Measurements from ENCODE around the gene FAM193B.

The FAM193B gene

DNA sequence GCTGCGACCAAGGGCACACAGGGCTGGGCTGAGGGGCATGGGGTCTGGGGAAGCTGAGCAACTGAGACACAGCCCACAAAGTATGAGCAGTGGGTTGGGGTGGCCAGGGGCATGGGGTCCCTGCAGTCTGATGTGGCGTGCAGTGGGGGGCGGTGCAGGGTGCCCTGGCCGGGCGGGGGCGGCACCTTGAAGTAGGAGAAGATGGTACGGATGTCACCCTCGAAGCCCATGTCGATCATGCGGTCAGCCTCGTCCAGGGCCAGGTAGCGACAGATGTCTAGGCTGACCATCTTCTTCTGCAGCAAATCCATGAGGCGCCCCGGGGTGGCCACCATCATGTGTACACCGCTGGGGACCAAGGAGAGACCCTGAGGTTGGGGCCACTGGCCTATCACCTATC is 40.9 kb downstream of the FAM193B start:
- no peak overlapping the region for H3K9ac ChIP-seq (ENCODE audit: low read depth, low read length)

DNA sequence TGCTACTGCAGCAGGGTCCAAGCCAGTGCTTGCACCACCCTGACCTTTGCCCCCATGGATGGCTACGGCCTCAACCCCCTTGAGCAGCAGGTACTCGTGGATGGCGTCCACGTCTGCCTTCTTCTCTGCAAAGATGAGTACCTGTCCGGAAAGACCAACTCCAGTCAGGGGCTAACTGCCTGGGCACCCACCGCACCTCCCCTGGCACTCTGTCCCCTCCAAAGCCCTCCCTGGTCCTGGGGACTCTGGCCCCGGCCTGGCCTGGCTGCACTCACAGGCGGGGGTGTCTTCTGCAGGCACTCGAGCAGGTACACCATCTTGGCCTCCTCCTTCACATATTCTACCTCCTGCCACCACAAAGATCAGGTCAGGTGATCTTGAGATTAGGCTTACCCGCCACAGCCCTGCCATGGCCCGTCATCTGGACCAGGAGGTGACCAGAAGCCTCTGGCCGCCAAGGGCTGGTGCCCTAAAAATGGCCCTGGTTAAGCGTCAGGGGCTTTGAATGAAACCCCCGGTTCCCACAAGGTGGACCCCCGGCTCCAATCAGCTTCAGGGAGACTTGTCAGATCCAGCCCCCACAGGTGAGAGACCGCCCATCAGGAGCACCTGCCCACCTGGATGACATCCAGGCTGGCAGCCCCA is 41.5 kb downstream of the FAM193B start:
- H3K36me3 ChIP-seq (ENCODE audit: insufficient read depth, low read length) = peaks cover 61% of the 10 kb centered on the region
- peaks cover 15% of the 10 kb centered on the region for H3K4me1 ChIP-seq (ENCODE audit: insufficient read depth, low read length)
- 91% methylated on average over 16 of the region's 16 CpGs for WGBS
- no peaks in the 10 kb centered on the region for H3K27me3 ChIP-seq (ENCODE audit: insufficient read depth, low read length)
- no peak overlapping the region for H3K9ac ChIP-seq (ENCODE audit: low read depth, low read length)
- no peak overlapping the region for H3K4me3 ChIP-seq (ENCODE audit: low read length)
- H3K9me3 ChIP-seq (ENCODE audit: insufficient read depth, low read depth, low read length) = no peaks in the 10 kb centered on the region
- no peak overlapping the region for H3K27ac ChIP-seq (ENCODE audit: low read depth, low read length)

More for the DNA sequence above, 40.9 kb downstream of the FAM193B start:
- H3K4me1 ChIP-seq (ENCODE audit: insufficient read depth, low read length) = peaks cover 15% of the 10 kb centered on the region
- H3K36me3 ChIP-seq (ENCODE audit: insufficient read depth, low read length) = peaks cover 61% of the 10 kb centered on the region
- 96% methylated on average over 15 of the region's 15 CpGs for WGBS
- no peak overlapping the region for H3K27ac ChIP-seq (ENCODE audit: low read depth, low read length)
- H3K4me3 ChIP-seq (ENCODE audit: low read length) = no peak overlapping the region
- no peaks in the 10 kb centered on the region for H3K27me3 ChIP-seq (ENCODE audit: insufficient read depth, low read length)
- no peaks in the 10 kb centered on the region for H3K9me3 ChIP-seq (ENCODE audit: insufficient read depth, low read depth, low read length)

DNA sequence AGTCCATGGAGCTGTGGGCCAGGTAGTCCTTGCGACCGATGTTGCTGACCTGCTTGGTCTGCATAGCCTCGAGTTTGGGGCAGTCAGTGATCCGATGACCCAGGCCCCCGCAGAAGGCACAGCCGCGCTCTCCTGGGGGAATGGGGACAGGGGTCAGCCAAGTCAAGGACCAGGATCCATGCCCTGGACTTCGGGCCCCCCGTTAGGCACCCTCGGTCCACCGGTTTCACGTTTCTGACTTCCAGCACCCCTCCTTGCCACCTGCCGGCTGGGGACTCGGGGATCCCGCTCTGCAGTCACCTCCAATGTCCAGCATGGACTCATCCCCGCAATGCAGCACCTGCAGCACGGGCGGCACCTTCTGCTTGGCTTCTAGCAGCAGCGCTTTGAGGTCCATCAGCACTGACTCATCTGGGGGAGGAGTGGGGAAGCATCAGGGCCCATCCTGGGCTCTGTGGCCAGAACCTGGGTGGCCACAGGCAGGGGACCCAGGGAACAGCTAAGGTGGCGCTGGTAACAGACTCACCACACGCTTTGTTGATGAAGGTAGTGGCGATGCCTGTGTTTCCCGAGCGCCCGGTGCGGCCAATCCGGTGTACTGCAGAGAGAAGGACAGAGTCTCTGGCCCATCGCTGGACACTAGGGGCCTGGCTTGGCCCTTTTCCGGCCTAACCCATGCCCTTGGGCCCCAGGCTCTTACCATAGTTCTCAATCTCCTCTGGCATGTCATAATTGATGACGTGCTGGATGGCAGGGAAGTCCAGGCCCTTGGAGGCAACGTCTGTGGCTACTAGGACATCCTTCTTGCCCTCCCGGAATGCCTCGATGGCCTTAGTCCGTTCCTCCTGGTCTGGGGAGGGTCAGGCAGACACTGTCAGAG is 42.3 kb downstream of the FAM193B start:
- Histone ChIP-seq H3K4me1 (ENCODE audit: insufficient read depth, low read length) (peaks cover 15% of the 10 kb centered on the region), H3K27ac (ENCODE audit: low read depth, low read length) (no peak overlapping the region)

DNA sequence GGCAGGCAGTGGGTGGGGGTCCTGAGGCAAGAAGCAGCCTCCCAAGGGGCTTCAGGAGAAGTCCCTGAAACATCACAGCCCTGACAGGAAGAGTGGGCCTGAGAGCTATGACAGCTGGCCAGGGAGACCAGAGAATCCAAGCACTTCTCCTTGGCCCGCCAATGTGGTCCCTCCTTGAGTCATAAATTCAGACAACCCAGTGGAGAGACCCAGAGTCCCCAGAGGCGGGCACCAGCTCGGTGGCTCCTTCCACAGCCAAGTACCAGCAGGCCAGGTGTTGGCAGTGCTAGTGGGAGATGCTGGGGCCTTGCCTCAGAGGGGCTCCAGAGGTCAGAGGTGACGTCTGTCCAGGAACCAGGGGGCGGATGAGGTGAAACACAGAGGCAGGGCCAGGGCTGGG is 43.2 kb downstream of the FAM193B start:
- Histone ChIP-seq H3K9ac (ENCODE audit: low read depth, low read length) (no peak overlapping the region), H3K27me3 (ENCODE audit: insufficient read depth, low read length) (no peaks in the 10 kb centered on the region), H3K4me3 (ENCODE audit: low read length) (no peak overlapping the region), H3K27ac (ENCODE audit: low read depth, low read length) (no peak overlapping the region), H3K36me3 (ENCODE audit: insufficient read depth, low read length) (peaks cover 65% of the 10 kb centered on the region), H3K4me1 (ENCODE audit: insufficient read depth, low read length) (peaks cover 15% of the 10 kb centered on the region), H3K9me3 (ENCODE audit: insufficient read depth, low read depth, low read length) (no peaks in the 10 kb centered on the region)
- 94% methylated on average over 5 of the region's 5 CpGs for WGBS

More for the DNA sequence above, 42.3 kb downstream of the FAM193B start:
- WGBS = 95% methylated on average over 34 of the region's 34 CpGs
- Histone ChIP-seq H3K36me3 (ENCODE audit: insufficient read depth, low read length) (peaks cover 65% of the 10 kb centered on the region), H3K4me3 (ENCODE audit: low read length) (no peak overlapping the region), H3K9ac (ENCODE audit: low read depth, low read length) (no peak overlapping the region), H3K9me3 (ENCODE audit: insufficient read depth, low read depth, low read length) (no peaks in the 10 kb centered on the region), H3K27me3 (ENCODE audit: insufficient read depth, low read length) (no peaks in the 10 kb centered on the region)

DNA sequence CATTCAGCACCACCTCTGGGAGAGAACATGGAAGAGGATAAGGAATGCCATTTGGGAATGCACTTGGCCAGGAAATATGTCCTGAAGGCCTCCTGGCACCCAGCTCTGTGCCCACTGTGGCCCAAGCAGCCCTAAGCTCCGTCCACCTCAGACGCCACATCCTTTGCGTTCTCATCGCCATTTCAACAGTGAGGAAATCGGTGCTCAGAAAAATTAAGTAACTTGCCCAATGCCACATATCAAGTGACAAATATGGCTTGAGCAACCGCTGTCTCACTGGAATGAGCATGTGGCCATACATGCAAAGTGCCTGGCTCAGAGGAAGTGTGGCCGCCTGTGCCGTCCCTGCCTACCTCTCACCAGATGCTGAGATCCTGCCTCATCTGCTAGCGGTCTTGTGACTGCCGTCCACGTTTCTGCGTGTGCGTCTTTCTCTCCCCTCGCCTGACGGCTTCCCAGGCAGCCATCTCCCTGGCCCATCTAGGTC is 43.8 kb downstream of the FAM193B start:
- no peak overlapping the region; the same call in 1 of the 2 replicates for H3K27ac ChIP-seq (ENCODE audit: low read depth, low read length)
- H3K9me3 ChIP-seq (ENCODE audit: insufficient read depth, low read depth, low read length) = no peaks in the 10 kb centered on the region
- WGBS = 96% methylated on average over 15 of the region's 15 CpGs
- peaks cover 61% of the 10 kb centered on the region for H3K36me3 ChIP-seq (ENCODE audit: insufficient read depth, low read length)
- H3K27me3 ChIP-seq (ENCODE audit: insufficient read depth, low read length) = no peaks in the 10 kb centered on the region
- H3K4me3 ChIP-seq (ENCODE audit: low read length) = no peak overlapping the region
- peaks cover 12% of the 10 kb centered on the region for H3K4me1 ChIP-seq (ENCODE audit: insufficient read depth, low read length)
- H3K9ac ChIP-seq (ENCODE audit: low read depth, low read length) = no peak overlapping the region

DNA sequence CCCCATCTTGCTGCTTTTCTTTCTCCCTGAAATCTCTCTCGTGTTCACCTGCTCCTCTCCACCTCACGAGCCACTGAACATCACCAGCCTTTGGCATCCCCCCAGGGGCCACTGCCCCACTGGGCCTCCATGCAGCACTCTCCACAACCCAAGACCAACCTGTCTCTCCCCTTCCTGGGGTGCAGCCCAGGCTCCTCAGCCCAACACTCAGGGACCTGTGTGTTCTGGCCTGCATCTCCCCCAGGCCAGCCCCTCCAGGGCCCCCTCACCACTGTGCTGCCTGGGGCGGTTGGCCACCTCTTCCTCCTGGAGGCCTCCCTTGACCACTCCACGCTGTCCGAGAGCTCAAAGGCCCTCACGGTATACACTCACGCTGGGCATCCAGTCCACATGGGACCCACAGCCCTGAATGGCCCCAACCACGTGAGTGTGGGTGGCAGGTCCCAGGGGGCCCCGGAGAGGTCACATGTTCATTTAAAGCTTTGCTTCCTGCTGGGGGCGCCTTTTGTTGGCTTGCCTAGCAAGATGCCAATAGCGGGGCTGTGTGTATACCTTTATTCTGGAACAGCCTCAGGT is 44.3 kb downstream of the FAM193B start:
- Histone ChIP-seq H3K36me3 (ENCODE audit: insufficient read depth, low read length) (peaks cover 55% of the 10 kb centered on the region), H3K27ac (ENCODE audit: low read depth, low read length) (no peak overlapping the region; the same call in 1 of the 2 replicates), H3K9ac (ENCODE audit: low read depth, low read length) (no peak overlapping the region), H3K27me3 (ENCODE audit: insufficient read depth, low read length) (no peaks in the 10 kb centered on the region), H3K4me3 (ENCODE audit: low read length) (no peak overlapping the region), H3K9me3 (ENCODE audit: insufficient read depth, low read depth, low read length) (no peaks in the 10 kb centered on the region), H3K4me1 (ENCODE audit: insufficient read depth, low read length) (peaks cover 12% of the 10 kb centered on the region)
- WGBS = 86% methylated on average over 11 of the region's 11 CpGs

DNA sequence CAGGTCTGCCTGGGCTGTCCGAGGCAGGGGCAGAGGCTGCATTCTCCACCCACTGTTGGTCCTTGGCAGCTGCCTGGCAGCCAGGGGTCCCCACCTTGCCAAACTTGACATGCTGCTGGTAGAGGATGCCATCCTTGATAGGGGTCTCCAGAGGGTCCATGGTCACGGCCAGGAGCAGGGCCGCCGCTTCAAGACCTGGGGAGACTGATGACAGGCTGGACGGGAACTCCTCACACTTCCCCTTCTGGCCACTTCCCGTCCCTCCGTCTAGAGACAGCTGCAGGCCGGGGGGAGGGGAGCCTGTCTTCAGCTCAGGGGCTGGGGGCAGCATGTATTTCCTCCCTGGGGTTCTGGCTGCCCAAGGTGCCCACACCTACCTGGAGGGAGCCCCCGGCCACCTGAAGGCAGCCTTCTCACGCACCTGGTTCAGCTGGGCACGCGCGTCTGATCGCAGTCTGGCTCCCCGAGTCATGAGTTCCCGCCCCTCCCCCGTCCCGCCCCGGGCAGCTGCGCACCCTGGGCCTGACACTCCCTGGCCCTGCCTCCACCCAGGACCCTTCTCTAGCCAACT is 44.9 kb downstream of the FAM193B start, which contains the start of gene DOK3:
DOK3 (minus strand) TSS at position 446 of the 571 bp plus-strand sequence; CDS start at position 160, 286 bp downstream.
- no peak within 1 kb of the TSS for H3K9ac ChIP-seq (ENCODE audit: low read depth, low read length)
- H3K27me3 ChIP-seq (ENCODE audit: insufficient read depth, low read length) = no peaks in the 10 kb centered on the region
- no peaks in the 10 kb centered on the region for H3K9me3 ChIP-seq (ENCODE audit: insufficient read depth, low read depth, low read length)
- no peak within 1 kb of the TSS for H3K4me3 ChIP-seq (ENCODE audit: low read length)
- peaks cover 12% of the 10 kb centered on the region for H3K4me1 ChIP-seq (ENCODE audit: insufficient read depth, low read length)
- H3K27ac ChIP-seq (ENCODE audit: low read depth, low read length) = no peak within 1 kb of the TSS; the same call in 1 of the 2 replicates
- peaks cover 52% of the 10 kb centered on the region for H3K36me3 ChIP-seq (ENCODE audit: insufficient read depth, low read length)
- 68% methylated on average over 20 of the region's 20 CpGs for WGBS

DNA sequence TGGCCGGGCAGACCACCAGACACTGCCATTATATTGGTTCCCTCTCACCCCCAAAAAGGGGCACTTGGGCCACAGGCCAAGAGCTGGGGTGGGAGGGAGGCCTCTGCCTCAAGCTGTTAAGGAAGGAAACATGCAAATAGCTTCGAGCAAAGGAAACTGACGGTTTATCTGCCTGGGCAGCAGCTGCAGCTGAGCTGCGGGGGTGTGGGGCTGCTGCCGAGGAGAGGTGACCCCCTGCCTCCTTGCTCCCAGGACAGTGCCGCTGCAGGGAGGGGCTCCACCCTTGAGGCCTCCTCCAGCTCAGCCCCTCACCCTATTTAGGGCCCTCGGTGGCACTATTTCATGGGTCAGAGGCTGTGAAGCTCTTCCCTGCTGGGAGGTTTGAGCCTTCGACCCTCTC is 45.5 kb downstream of the FAM193B start:
- H3K9me3 ChIP-seq (ENCODE audit: insufficient read depth, low read depth, low read length) = no peaks in the 10 kb centered on the region
- 74% methylated on average over 8 of the region's 8 CpGs for WGBS
- peaks cover 47% of the 10 kb centered on the region for H3K36me3 ChIP-seq (ENCODE audit: insufficient read depth, low read length)
- H3K27ac ChIP-seq (ENCODE audit: low read depth, low read length) = no peak overlapping the region
- no peak overlapping the region for H3K9ac ChIP-seq (ENCODE audit: low read depth, low read length)
- H3K4me3 ChIP-seq (ENCODE audit: low read length) = no peak overlapping the region
- peaks cover 12% of the 10 kb centered on the region for H3K4me1 ChIP-seq (ENCODE audit: insufficient read depth, low read length)
- H3K27me3 ChIP-seq (ENCODE audit: insufficient read depth, low read length) = no peaks in the 10 kb centered on the region

DNA sequence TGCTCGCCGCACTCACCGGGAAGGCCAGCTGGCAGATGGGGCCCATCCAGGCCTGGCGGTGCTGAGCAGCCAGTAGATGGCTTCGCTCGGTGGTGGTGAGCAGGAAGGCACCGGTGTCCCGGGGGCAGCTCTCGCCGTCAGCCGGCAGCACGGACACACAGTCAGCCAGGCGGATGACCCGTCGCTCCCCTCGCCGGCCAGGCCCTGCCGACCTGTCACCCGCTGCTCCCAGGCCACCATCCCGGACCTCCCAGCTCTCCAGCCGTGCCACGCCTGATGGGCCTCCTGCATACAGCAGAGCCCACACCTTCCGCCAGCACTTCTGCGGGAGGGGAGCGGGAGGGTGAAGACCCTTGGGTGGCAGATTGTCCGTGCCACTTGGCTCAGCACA is 46.1 kb downstream of the FAM193B start:
- no peak overlapping the region for H3K4me3 ChIP-seq (ENCODE audit: low read length)
- H3K36me3 ChIP-seq (ENCODE audit: insufficient read depth, low read length) = peaks cover 40% of the 10 kb centered on the region
- peaks cover 12% of the 10 kb centered on the region for H3K4me1 ChIP-seq (ENCODE audit: insufficient read depth, low read length)
- H3K27ac ChIP-seq (ENCODE audit: low read depth, low read length) = no peak overlapping the region
- H3K27me3 ChIP-seq (ENCODE audit: insufficient read depth, low read length) = no peaks in the 10 kb centered on the region
- H3K9me3 ChIP-seq (ENCODE audit: insufficient read depth, low read depth, low read length) = no peaks in the 10 kb centered on the region
- 95% methylated on average over 26 of the region's 26 CpGs for WGBS
- H3K9ac ChIP-seq (ENCODE audit: low read depth, low read length) = no peak overlapping the region

DNA sequence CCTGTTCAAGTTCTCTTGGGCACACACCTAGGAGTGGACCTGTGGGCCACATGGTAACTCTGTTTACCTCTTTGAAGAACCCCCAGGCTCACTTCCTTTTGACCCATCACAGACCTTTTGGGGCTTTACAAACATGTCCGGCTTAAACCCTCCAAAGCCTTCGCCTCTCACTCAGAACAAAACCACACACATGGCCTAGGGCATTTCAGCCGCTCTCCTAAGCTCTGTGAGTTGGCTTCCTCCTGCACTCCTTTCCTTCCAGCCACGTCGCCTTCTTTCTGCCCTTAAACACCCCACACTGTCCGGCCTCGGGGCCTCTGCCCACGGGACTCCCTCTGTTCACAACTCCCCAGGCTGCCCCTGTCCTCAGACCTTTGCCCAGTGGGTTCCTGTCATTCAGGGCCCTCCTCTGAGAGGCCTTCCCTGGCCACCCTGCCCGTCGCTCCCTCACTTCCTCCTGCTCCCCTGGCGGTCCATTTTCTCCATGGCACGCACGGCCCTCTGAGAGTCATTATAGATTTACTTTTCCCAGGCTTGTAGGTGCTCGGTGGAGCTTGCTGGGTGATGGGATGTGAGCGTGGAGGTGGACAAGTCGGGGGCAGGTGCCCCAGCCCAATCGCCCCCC is 46.7 kb downstream of the FAM193B start:
- peaks cover 12% of the 10 kb centered on the region for H3K4me1 ChIP-seq (ENCODE audit: insufficient read depth, low read length)
- no peak overlapping the region for H3K4me3 ChIP-seq (ENCODE audit: low read length)
- no peaks in the 10 kb centered on the region for H3K9me3 ChIP-seq (ENCODE audit: insufficient read depth, low read depth, low read length)
- no peak overlapping the region for H3K27ac ChIP-seq (ENCODE audit: low read depth, low read length)
- H3K36me3 ChIP-seq (ENCODE audit: insufficient read depth, low read length) = peaks cover 35% of the 10 kb centered on the region
- H3K27me3 ChIP-seq (ENCODE audit: insufficient read depth, low read length) = no peaks in the 10 kb centered on the region
- no peak overlapping the region for H3K9ac ChIP-seq (ENCODE audit: low read depth, low read length)
- WGBS = 95% methylated on average over 17 of the region's 17 CpGs
